HG02870 (cell line): ENCODE data around the gene MSMO1.

Source experiments
- ATAC-seq: cut with Tn5 transposase; IDR thresholded peaks from one replicate; pipeline ENCODE4 v1.9.1; 2021; ENCODE audit warnings: mild to moderate bottlenecking, moderate library complexity; ENCODE audit not compliant: unreplicated experiment

The MSMO1 gene

GRCh38 chr4:165386328-165386727, 58.9 kb downstream of the MSMO1 start:
- no peak for ATAC-seq

- no peak for ATAC-seq
Observed at GRCh38 chr4:165388756-165389155, 61.3 kb downstream of the MSMO1 start.
